DMS 273 treated with DMSO at 0.1 percent for 48 hours (cell line): ENCODE measurements around the gene THAP7.
"Not testable (repeated sequence)": the region's sequence is repeated elsewhere in the genome, so short reads cannot be mapped to it uniquely, and the experiment has no call there.

ENCODE experiments used
- DNase-seq: peaks from one replicate; lab custom pipeline; 2025; lab: John Stamatoyannopoulos, UW

The THAP7 gene

GRCh38 chr22:21012446-21013407 is 10.8 kb upstream of the THAP7 start:
- DNase-seq: peak; percentile 46

- DNase-seq: no peak
These were observed 8.7 kb upstream of the THAP7 start for GRCh38 chr22:21010426-21011113.

GRCh38 chr22:21009638-21010425 is 7.9 kb upstream of the THAP7 start:
- no peak for DNase-seq

GRCh38 chr22:21009208-21009607 is 7.3 kb upstream of the THAP7 start:
- DNase-seq: not testable (repeated sequence)

GRCh38 chr22:21003782-21004181 is 1.9 kb upstream of the THAP7 start:
- no peak for DNase-seq

- DNase-seq: no peak
These were observed 824 bp downstream of the THAP7 start for GRCh38 chr22:21000987-21001600.

- DNase-seq: no peak
These were observed 1.5 kb downstream of the THAP7 start for GRCh38 chr22:21000207-21000986.

- DNase-seq: no peak
These were observed 2.3 kb downstream of the THAP7 start for GRCh38 chr22:20999350-21000206.

GRCh38 chr22:20998411-20999336 is 3.2 kb downstream of the THAP7 start:
- no peak for DNase-seq

- no peak for DNase-seq
These were observed 4.2 kb downstream of the THAP7 start for GRCh38 chr22:20997536-20998257.

- no peak for DNase-seq
These were observed 5.1 kb downstream of the THAP7 start for GRCh38 chr22:20996598-20997535.

GRCh38 chr22:20996031-20996410 is 5.9 kb downstream of the THAP7 start:
- DNase-seq: no peak

- no peak for DNase-seq
These were observed 6.4 kb downstream of the THAP7 start for GRCh38 chr22:20995329-20996030.

- DNase-seq: no peak
These were observed 7.0 kb downstream of the THAP7 start for GRCh38 chr22:20994902-20995241.

- DNase-seq: no peak
These were observed 7.6 kb downstream of the THAP7 start for GRCh38 chr22:20994128-20994901.
